Kasumi-1 (cell line): ENCODE data around the gene COL5A1.

Source experiments
- DNase-seq, 2 experiments: peaks; one replicate each; lab custom pipeline; 2025; lab: John Stamatoyannopoulos, UW

Gene COL5A1

GRCh38 chr9:134743853-134744252 is 102.2 kb downstream of the COL5A1 start:
- DNase-seq = no peak

- no peak for DNase-seq
Observed at GRCh38 chr9:134744385-134745295, 103.0 kb downstream of the COL5A1 start.

GRCh38 chr9:134747951-134748489 is 106.4 kb downstream of the COL5A1 start:
- DNase-seq = no peak

GRCh38 chr9:134748591-134748990 is 107.0 kb downstream of the COL5A1 start:
- no peak for DNase-seq

- no peak for DNase-seq
Observed at GRCh38 chr9:134750450-134751155, 109.0 kb downstream of the COL5A1 start.

GRCh38 chr9:134751622-134752021 is 110.0 kb downstream of the COL5A1 start:
- DNase-seq = no peak

GRCh38 chr9:134752471-134753168 is 111.0 kb downstream of the COL5A1 start:
- no peak for DNase-seq

- no peak for DNase-seq
Observed at GRCh38 chr9:134753191-134753590, 111.6 kb downstream of the COL5A1 start.

GRCh38 chr9:134755221-134755907 is 113.8 kb downstream of the COL5A1 start:
- DNase-seq = no peak

GRCh38 chr9:134756098-134756497 is 114.5 kb downstream of the COL5A1 start:
- DNase-seq = no peak

- DNase-seq = no peak
Observed at GRCh38 chr9:134757216-134757975, 115.8 kb downstream of the COL5A1 start.

- no peak for DNase-seq
Observed at GRCh38 chr9:134758949-134759607, 117.5 kb downstream of the COL5A1 start.

GRCh38 chr9:134759913-134760312 is 118.3 kb downstream of the COL5A1 start:
- DNase-seq = no peak

GRCh38 chr9:134760750-134761420 is 119.3 kb downstream of the COL5A1 start:
- DNase-seq = no peak

- DNase-seq = no peak
Observed at GRCh38 chr9:134764473-134765269, 123.1 kb downstream of the COL5A1 start.

- no peak for DNase-seq
Observed at GRCh38 chr9:134765785-134766184, 124.2 kb downstream of the COL5A1 start.

- DNase-seq = no peak
Observed at GRCh38 chr9:134766587-134766986, 125.0 kb downstream of the COL5A1 start.

- DNase-seq = no peak
Observed at GRCh38 chr9:134768332-134768708, 126.7 kb downstream of the COL5A1 start.
